Endodermal cell (in vitro differentiated cells): ENCODE results near the gene DDX50. TPM values are rescaled to one million over a fixed set of nuclear protein-coding genes. Genes with fewer than 3 reads are reported as not detected.
"Not testable (repeated sequence)": the region's sequence is repeated elsewhere in the genome, so short reads cannot be mapped to it uniquely, and the experiment has no call there.

Experiments
- DNase-seq: peaks from one replicate; pipeline ENCODE4 v3.0.0-alpha.2; 2017
- H3K27ac ChIP-seq: 2 replicates; pipeline ENCODE4 v1.5.1; 2013; ENCODE audit warnings: mild to moderate bottlenecking, low read depth, low read length, moderate library complexity
- H3K27me3 ChIP-seq: 2 replicates; pipeline ENCODE4 v1.6.1; 2013; ENCODE audit warnings: mild to moderate bottlenecking, low read length, moderate library complexity; ENCODE audit not compliant: insufficient read depth, control insufficient read depth, poor library complexity, severe bottlenecking
- H3K36me3 ChIP-seq: 2 replicates; pipeline ENCODE4 v1.7.0; 2013; ENCODE audit warnings: mild to moderate bottlenecking, low read length, moderate library complexity; ENCODE audit not compliant: control insufficient read depth, insufficient read depth
- H3K4me1 ChIP-seq: one replicate; pipeline ENCODE4 v1.7.0; 2013; ENCODE audit warnings: low read length; ENCODE audit not compliant: control insufficient read depth, insufficient read depth
- H3K4me3 ChIP-seq: 2 replicates; pipeline ENCODE4 v1.5.1; 2013; ENCODE audit warnings: mild to moderate bottlenecking, low read length, moderate library complexity
- H3K9ac ChIP-seq: 2 replicates; pipeline ENCODE4 v1.6.1; 2013; ENCODE audit warnings: mild to moderate bottlenecking, low read length, moderate library complexity; ENCODE audit not compliant: poor library complexity, severe bottlenecking; ENCODE audit errors: extremely low read depth
- H3K9me3 ChIP-seq: 2 replicates; pipeline ENCODE4 v1.6.1; 2013; ENCODE audit warnings: mild to moderate bottlenecking, low read length, moderate library complexity; ENCODE audit not compliant: control insufficient read depth
- H3K27ac Mint-ChIP-seq: 2 replicates; pipeline ENCODE4 v1.8.0; 2020; ENCODE audit warnings: mixed read lengths
- H3K27me3 Mint-ChIP-seq: 2 replicates; pipeline ENCODE4 v1.8.0; 2021; ENCODE audit warnings: mild to moderate bottlenecking, mixed read lengths; ENCODE audit not compliant: insufficient read depth
- H3K36me3 Mint-ChIP-seq: 2 replicates; pipeline ENCODE4 v1.8.0; 2020; ENCODE audit warnings: low read depth, mixed read lengths
- H3K4me1 Mint-ChIP-seq: 2 replicates; pipeline ENCODE4 v1.8.0; 2020; ENCODE audit warnings: mixed read lengths
- H3K4me3 Mint-ChIP-seq: 2 replicates; pipeline ENCODE4 v1.8.0; 2020; ENCODE audit warnings: mild to moderate bottlenecking, moderate library complexity, mixed read lengths
- H3K9me3 Mint-ChIP-seq: 2 replicates; pipeline ENCODE4 v1.8.0; 2020; ENCODE audit warnings: mild to moderate bottlenecking, mixed read lengths
- WGBS, 2 experiments: methylation state at CpG; one replicate each; pipeline versions ENCODE4 v1.1.5 to v1.1.7; 2013; ENCODE audit warnings: missing lambda C conversion rate in 2 of 2, mixed read lengths in 1 of 2; ENCODE audit not compliant: insufficient coverage in 1 of 2, insufficient read length in 1 of 2; 5-methylcytosine and 5-hydroxymethylcytosine counted together
- total RNA-seq, 2 donors: library from RNA; stranded (reverse); fragmentation: NEBNext Ultra II Directional in 1 of 2; extraction: Animal tissue kit (Norgen Biotek cat#: 25700) in 1 of 2; gene quantifications; 2 replicates in 1 of 2; 3 replicates in 1 of 2; pipeline ENCODE4 v1.2.1, GENCODE V29; 2021
- TF ChIP-seq, protein P1 (sequence below): fragments of 200-600 bp; sonication (generic); conservative IDR thresholded peaks from 2 replicates; pipeline ENCODE4 v1.5.0; 2021; ENCODE audit warnings: antibody characterized with exemption, mild to moderate bottlenecking

DDX50 gene
- total RNA-seq, 2 donors from 2014 or later: 38.0 to 46.5 TPM

DNA sequence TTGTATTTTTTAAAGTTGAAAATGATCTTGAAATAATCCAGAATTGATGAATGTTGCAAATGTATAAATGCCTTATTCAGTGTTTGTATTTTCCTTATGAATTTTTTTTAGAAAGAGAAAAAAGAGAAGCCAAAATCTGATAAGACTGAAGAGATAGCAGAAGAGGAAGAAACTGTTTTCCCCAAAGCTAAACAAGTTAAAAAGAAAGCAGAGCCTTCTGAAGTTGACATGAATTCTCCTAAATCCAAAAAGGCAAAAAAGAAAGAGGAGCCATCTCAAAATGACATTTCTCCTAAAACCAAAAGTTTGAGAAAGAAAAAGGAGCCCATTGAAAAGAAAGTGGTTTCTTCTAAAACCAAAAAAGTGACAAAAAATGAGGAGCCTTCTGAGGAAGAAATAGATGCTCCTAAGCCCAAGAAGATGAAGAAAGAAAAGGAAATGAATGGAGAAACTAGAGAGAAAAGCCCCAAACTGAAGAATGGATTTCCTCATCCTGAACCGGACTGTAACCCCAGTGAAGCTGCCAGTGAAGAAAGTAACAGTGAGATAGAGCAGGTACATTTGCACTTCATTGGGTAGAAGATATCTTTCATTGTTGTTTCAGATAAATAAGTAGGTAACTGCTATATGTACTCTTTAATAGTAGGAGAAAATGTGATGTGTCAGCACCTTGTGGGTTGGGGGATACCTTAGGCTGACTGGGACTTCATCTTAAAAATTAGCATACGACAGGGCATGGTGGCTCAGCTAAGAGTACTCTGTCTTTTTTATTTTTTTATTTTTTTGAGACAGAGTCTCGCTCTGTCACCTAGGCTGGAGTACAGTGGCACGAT, 58.8 kb downstream of the DDX50 start:
- no peak overlapping the region for H3K4me3 Mint-ChIP-seq
- DNase-seq: no peak

DNA sequence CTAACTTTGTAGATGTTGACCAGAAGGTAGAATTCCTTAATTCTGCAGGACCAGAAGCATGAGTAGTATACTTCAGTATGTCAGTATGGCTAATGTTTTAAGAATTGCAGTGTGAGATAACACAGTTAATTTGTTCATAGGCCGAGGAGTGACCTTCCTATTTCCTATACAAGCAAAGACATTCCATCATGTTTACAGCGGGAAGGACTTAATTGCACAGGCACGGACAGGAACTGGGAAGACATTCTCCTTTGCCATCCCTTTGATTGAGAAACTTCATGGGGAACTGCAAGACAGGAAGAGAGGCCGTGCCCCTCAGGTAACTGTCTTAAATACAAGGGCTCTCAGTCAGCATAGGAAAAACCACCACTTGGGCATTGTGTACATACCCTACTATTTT, 62.0 kb downstream of the DDX50 start:
- Mint-ChIP-seq H3K27me3 (no peaks in the 10 kb centered on the region), H3K27ac (no peak overlapping the region), H3K4me1 (no peaks in the 10 kb centered on the region), H3K36me3 (peaks cover 79% of the 10 kb centered on the region), H3K9me3 (no peaks in the 10 kb centered on the region), H3K4me3 (no peak overlapping the region)
- H3K27ac ChIP-seq: no peak overlapping the region
- no peaks in the 10 kb centered on the region for H3K4me1 ChIP-seq
- no peak for DNase-seq
- WGBS, 2 experiments: 94 to 100% methylated on average over 3 to 4 of the region's 4 CpGs
- H3K27me3 ChIP-seq: no peaks in the 10 kb centered on the region
- H3K9ac ChIP-seq: no peak overlapping the region
- H3K9me3 ChIP-seq: no peaks in the 10 kb centered on the region
- H3K36me3 ChIP-seq: peaks cover 86% of the 10 kb centered on the region
- TF ChIP-seq, protein P1, sequence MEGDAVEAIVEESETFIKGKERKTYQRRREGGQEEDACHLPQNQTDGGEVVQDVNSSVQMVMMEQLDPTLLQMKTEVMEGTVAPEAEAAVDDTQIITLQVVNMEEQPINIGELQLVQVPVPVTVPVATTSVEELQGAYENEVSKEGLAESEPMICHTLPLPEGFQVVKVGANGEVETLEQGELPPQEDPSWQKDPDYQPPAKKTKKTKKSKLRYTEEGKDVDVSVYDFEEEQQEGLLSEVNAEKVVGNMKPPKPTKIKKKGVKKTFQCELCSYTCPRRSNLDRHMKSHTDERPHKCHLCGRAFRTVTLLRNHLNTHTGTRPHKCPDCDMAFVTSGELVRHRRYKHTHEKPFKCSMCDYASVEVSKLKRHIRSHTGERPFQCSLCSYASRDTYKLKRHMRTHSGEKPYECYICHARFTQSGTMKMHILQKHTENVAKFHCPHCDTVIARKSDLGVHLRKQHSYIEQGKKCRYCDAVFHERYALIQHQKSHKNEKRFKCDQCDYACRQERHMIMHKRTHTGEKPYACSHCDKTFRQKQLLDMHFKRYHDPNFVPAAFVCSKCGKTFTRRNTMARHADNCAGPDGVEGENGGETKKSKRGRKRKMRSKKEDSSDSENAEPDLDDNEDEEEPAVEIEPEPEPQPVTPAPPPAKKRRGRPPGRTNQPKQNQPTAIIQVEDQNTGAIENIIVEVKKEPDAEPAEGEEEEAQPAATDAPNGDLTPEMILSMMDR: no peak
- H3K4me3 ChIP-seq: no peak overlapping the region

More for the DNA sequence above, 58.8 kb downstream of the DDX50 start:
- Histone ChIP-seq H3K4me3 (no peak overlapping the region), H3K27me3 (no peaks in the 10 kb centered on the region), H3K9me3 (no peaks in the 10 kb centered on the region), H3K9ac (no peak overlapping the region), H3K36me3 (peaks cover 56% of the 10 kb centered on the region), H3K27ac (no peak overlapping the region), H3K4me1 (no peaks in the 10 kb centered on the region)
- 99 to 100% methylated on average over 2 to 4 of the region's 4 CpGs for WGBS, 2 experiments
- no peaks in the 10 kb centered on the region for H3K9me3 Mint-ChIP-seq
- H3K36me3 Mint-ChIP-seq: peaks cover 55% of the 10 kb centered on the region
- peak overlapping the region; percentile 46 for H3K27ac Mint-ChIP-seq
- H3K4me1 Mint-ChIP-seq: peaks cover 6% of the 10 kb centered on the region
- H3K27me3 Mint-ChIP-seq: no peaks in the 10 kb centered on the region
- TF ChIP-seq, protein P1: no peak

DNA sequence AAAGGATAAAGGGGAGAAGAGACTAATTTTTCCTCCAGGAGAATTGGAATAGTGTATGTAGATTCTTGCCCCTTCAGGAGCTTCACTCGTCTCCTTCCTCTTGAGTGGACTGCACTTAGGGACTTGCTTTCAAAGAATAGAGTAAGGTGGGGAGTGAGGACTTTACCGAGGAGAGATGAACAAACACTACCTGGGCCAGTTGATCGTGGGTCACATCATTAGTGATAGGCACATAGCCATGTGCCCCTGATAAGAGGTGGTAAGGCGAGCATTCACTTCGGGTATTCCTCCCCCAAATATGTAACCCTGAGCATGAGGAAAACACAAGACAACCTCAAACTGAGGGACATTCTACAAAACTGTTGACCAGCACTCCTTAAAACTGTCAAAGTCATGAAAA, 72.9 kb downstream of the DDX50 start:
- H3K27me3 ChIP-seq: no peaks in the 10 kb centered on the region
- H3K9me3 ChIP-seq: no peaks in the 10 kb centered on the region
- H3K36me3 ChIP-seq: peaks cover 94% of the 10 kb centered on the region
- H3K4me1 ChIP-seq: no peaks in the 10 kb centered on the region
- H3K9ac ChIP-seq: no peak overlapping the region
- H3K27ac ChIP-seq: no peak overlapping the region
- TF ChIP-seq, protein P1: no peak
- Mint-ChIP-seq H3K4me3 (no peak overlapping the region), H3K27ac (no peak overlapping the region), H3K4me1 (no peaks in the 10 kb centered on the region), H3K9me3 (no peaks in the 10 kb centered on the region), H3K27me3 (no peaks in the 10 kb centered on the region), H3K36me3 (peaks cover 74% of the 10 kb centered on the region)
- DNase-seq: no peak
- no peak overlapping the region for H3K4me3 ChIP-seq
- 97 to 100% methylated on average over 2 to 5 of the region's 5 CpGs for WGBS, 2 experiments

DNA sequence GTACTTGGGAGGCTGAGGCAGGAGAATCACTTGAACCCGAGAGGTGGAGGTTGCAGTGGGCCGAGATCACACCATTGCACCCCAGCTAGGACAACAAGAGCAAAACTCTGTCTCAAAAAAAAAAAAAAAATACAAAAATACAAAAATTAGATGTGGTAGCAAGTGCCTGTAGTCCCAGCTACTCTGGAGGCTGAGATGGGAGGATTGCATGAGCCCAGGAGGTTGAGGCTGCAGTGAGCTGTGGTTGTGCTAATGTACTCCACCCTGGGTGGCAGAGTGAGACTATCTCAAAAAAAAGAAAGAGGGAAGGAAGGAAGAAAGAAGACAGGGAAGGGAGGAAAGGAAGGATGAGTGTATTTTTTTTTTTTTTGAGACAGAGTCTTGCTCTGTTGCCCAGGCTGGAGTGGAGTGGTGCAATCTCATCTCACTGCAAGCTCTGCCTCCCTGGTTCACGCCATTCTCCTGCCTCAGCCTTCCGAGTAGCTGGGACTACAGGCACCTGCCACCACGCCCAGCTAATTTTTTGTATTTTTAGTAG, 74.9 kb downstream of the DDX50 start:
- H3K27ac Mint-ChIP-seq, H3K4me3 Mint-ChIP-seq: not testable (repeated sequence)
- peaks cover 76% of the 10 kb centered on the region for H3K36me3 Mint-ChIP-seq

DNA sequence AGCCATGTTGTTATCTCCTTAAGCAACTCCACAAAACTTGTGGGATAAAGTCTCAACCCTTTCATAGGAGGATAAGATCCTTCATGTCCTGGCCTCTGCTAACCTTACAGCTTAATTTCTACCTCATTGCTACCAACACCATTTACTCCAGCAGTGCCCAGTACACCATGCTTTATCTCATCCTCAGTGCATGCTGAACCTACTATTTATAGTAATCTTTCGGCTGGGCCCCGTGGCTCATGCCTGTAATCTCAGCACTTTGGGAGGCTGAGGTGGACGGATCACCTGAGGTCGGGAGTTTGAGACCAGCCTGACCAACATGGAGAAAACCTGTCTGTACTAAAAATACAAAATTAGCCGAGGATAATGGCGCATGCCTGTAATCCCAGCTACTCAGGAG, 78.6 kb downstream of the DDX50 start:
- H3K9me3 ChIP-seq, H3K27me3 ChIP-seq, H3K27me3 Mint-ChIP-seq, H3K4me3 Mint-ChIP-seq, H3K9ac ChIP-seq, H3K4me1 ChIP-seq, H3K9me3 Mint-ChIP-seq, H3K4me3 ChIP-seq, H3K27ac Mint-ChIP-seq, DNase-seq, H3K27ac ChIP-seq: not testable (repeated sequence)
- Mint-ChIP-seq H3K36me3 (peaks cover 68% of the 10 kb centered on the region), H3K4me1 (peaks cover 18% of the 10 kb centered on the region)
- WGBS, 2 experiments: 97% methylated on average over 6 of the region's 6 CpGs
- peaks cover 93% of the 10 kb centered on the region for H3K36me3 ChIP-seq

More for the DNA sequence above, 74.9 kb downstream of the DDX50 start:
- DNase-seq, H3K27ac ChIP-seq, H3K4me3 ChIP-seq, H3K9me3 Mint-ChIP-seq, H3K4me1 ChIP-seq, H3K9me3 ChIP-seq, H3K9ac ChIP-seq, H3K4me1 Mint-ChIP-seq, H3K27me3 ChIP-seq, H3K27me3 Mint-ChIP-seq: not testable (repeated sequence)
- H3K36me3 ChIP-seq: peaks cover 96% of the 10 kb centered on the region
- 93% methylated on average over 3 of the region's 5 CpGs; no CpG with 5 or more reads in 1 of the 2 experiments for WGBS, 2 experiments
